OCI-LY7 (cell line): ENCODE data around the gene PTTG2.

Source experiments
- EZH2phosphoT487 ChIP-seq: fragments of 200-600 bp; sonication (generic); IDR thresholded peaks from 2 replicates; pipeline ENCODE4 v1.6.1; 2018; ENCODE audit warnings: low read depth, borderline replicate concordance, mild to moderate bottlenecking, mixed run types, antibody characterized with exemption, low read length, moderate library complexity, mixed read lengths
- TF ChIP-seq, protein P1 (sequence below): fragments of 200-600 bp; sonication (generic); conservative IDR thresholded peaks from 2 replicates; pipeline ENCODE4 v1.5.1; 2014; ENCODE audit warnings: mild to moderate bottlenecking, antibody characterized with exemption, low read length, moderate library complexity, mixed read lengths

- TF ChIP-seq, protein P1, sequence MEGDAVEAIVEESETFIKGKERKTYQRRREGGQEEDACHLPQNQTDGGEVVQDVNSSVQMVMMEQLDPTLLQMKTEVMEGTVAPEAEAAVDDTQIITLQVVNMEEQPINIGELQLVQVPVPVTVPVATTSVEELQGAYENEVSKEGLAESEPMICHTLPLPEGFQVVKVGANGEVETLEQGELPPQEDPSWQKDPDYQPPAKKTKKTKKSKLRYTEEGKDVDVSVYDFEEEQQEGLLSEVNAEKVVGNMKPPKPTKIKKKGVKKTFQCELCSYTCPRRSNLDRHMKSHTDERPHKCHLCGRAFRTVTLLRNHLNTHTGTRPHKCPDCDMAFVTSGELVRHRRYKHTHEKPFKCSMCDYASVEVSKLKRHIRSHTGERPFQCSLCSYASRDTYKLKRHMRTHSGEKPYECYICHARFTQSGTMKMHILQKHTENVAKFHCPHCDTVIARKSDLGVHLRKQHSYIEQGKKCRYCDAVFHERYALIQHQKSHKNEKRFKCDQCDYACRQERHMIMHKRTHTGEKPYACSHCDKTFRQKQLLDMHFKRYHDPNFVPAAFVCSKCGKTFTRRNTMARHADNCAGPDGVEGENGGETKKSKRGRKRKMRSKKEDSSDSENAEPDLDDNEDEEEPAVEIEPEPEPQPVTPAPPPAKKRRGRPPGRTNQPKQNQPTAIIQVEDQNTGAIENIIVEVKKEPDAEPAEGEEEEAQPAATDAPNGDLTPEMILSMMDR, result no peak
- no peak for TF ChIP-seq EZH2phosphoT487
Observed at GRCh38 chr4:37953156-37953555, 7.0 kb upstream of the PTTG2 start.
